ENCODE data around the gene GNAO1.
"Not testable (repeated sequence)": the region's sequence is repeated elsewhere in the genome, so short reads cannot be mapped to it uniquely, and the experiment has no call there.

- not testable (repeated sequence) for TF ChIP-seq POLR2AphosphoS5 (IDR thresholded peaks at IDR 0.05); EZH2 (IDR thresholded peaks at IDR 0.05; ENCODE audit: borderline replicate concordance, insufficient read depth, low read length, poor library complexity, severe bottlenecking); TAF1 (IDR thresholded peaks at IDR 0.05; ENCODE audit: low read depth); EP300 (conservative IDR thresholded peaks at IDR 0.05; ENCODE audit: poor library complexity, severe bottlenecking); MXI1 (conservative IDR thresholded peaks at IDR 0.05; ENCODE audit: poor library complexity, severe bottlenecking)
- TF ChIP-seq, protein P1, sequence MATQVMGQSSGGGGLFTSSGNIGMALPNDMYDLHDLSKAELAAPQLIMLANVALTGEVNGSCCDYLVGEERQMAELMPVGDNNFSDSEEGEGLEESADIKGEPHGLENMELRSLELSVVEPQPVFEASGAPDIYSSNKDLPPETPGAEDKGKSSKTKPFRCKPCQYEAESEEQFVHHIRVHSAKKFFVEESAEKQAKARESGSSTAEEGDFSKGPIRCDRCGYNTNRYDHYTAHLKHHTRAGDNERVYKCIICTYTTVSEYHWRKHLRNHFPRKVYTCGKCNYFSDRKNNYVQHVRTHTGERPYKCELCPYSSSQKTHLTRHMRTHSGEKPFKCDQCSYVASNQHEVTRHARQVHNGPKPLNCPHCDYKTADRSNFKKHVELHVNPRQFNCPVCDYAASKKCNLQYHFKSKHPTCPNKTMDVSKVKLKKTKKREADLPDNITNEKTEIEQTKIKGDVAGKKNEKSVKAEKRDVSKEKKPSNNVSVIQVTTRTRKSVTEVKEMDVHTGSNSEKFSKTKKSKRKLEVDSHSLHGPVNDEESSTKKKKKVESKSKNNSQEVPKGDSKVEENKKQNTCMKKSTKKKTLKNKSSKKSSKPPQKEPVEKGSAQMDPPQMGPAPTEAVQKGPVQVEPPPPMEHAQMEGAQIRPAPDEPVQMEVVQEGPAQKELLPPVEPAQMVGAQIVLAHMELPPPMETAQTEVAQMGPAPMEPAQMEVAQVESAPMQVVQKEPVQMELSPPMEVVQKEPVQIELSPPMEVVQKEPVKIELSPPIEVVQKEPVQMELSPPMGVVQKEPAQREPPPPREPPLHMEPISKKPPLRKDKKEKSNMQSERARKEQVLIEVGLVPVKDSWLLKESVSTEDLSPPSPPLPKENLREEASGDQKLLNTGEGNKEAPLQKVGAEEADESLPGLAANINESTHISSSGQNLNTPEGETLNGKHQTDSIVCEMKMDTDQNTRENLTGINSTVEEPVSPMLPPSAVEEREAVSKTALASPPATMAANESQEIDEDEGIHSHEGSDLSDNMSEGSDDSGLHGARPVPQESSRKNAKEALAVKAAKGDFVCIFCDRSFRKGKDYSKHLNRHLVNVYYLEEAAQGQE (IDR thresholded peaks at IDR 0.05; ENCODE audit: borderline replicate concordance), result not testable (repeated sequence)
- TF ChIP-seq, protein P2, sequence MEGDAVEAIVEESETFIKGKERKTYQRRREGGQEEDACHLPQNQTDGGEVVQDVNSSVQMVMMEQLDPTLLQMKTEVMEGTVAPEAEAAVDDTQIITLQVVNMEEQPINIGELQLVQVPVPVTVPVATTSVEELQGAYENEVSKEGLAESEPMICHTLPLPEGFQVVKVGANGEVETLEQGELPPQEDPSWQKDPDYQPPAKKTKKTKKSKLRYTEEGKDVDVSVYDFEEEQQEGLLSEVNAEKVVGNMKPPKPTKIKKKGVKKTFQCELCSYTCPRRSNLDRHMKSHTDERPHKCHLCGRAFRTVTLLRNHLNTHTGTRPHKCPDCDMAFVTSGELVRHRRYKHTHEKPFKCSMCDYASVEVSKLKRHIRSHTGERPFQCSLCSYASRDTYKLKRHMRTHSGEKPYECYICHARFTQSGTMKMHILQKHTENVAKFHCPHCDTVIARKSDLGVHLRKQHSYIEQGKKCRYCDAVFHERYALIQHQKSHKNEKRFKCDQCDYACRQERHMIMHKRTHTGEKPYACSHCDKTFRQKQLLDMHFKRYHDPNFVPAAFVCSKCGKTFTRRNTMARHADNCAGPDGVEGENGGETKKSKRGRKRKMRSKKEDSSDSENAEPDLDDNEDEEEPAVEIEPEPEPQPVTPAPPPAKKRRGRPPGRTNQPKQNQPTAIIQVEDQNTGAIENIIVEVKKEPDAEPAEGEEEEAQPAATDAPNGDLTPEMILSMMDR (IDR thresholded peaks at IDR 0.05; ENCODE audit: poor library complexity, severe bottlenecking), result not testable (repeated sequence)
Observed at GRCh38 chr16:56379044-56379443, 187.8 kb downstream of the GNAO1 start.
